NCI-H1694 treated with DMSO at 0.1 percent for 48 hours (cell line): ENCODE data around the gene CASTOR1.

Experiments
- DNase-seq: peaks from one replicate; lab custom pipeline; 2025; lab: John Stamatoyannopoulos, UW

Gene CASTOR1

DNA sequence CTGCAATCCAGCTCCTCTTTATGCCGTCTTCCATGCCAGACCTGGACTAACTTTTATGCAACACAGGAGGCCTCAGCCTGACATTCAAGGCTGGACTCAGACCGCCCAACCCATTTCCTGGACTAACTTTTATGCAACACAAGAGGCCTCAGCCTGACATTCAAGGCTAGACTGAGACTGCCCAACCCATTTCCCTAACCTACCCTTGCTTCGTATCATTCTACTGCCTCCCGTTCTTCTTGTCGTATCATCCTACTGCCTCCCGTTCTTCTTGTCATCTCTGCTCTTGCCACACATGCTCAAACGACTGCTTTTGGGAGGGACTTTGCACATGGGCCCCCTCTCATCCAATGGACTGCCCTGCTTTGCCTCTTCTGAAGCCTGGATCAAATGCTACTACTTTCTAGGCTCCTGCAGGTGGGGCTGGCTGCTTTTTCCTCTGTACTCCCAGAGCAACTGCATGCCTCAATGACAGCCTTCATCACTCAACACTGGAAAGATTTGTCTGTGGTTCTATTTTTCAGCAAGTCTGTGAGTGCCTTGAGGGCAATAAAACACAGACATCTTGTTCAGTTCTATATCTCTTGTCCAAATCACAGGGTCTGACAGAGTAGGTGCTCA is 29.6 kb upstream of the CASTOR1 start:
- no peak for DNase-seq

GRCh38 chr22:30317778-30318177 is 28.5 kb upstream of the CASTOR1 start:
- no peak for DNase-seq

DNA sequence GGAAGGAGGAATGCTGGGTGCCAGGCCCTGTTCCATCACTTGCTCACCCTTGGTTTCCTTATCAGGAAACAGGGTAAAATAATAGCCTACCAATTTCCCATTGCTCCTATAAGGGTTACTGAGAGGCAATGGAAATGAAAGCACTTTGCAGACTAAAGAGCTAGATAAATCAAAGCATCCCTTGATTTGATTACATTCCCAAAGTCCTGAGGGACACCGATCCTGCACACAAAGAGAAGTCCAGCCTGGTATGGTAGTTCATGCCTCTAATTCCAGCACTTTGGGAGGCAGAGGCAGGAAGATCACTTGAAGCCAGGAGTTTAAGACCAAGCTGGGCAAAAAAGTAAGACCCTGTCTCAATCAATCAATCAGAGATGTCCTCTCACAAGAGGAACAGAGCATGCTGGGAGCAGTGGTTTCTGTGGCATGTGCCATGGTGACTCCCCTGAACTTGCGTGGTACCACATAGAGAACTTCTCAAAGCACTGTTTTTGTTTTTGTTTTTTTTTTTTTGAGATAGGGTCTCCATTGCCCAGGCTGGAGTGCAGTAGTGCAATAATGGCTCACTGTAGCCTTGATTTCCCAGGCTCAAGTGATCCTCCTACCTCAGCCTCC is 26.8 kb upstream of the CASTOR1 start:
- no peak for DNase-seq

- no peak for DNase-seq
These were observed 25.6 kb upstream of the CASTOR1 start for GRCh38 chr22:30314915-30315314.

- no peak for DNase-seq
These were observed 24.4 kb upstream of the CASTOR1 start for GRCh38 chr22:30313527-30314363.

GRCh38 chr22:30312053-30312452 is 22.7 kb upstream of the CASTOR1 start:
- DNase-seq, result no peak

DNA sequence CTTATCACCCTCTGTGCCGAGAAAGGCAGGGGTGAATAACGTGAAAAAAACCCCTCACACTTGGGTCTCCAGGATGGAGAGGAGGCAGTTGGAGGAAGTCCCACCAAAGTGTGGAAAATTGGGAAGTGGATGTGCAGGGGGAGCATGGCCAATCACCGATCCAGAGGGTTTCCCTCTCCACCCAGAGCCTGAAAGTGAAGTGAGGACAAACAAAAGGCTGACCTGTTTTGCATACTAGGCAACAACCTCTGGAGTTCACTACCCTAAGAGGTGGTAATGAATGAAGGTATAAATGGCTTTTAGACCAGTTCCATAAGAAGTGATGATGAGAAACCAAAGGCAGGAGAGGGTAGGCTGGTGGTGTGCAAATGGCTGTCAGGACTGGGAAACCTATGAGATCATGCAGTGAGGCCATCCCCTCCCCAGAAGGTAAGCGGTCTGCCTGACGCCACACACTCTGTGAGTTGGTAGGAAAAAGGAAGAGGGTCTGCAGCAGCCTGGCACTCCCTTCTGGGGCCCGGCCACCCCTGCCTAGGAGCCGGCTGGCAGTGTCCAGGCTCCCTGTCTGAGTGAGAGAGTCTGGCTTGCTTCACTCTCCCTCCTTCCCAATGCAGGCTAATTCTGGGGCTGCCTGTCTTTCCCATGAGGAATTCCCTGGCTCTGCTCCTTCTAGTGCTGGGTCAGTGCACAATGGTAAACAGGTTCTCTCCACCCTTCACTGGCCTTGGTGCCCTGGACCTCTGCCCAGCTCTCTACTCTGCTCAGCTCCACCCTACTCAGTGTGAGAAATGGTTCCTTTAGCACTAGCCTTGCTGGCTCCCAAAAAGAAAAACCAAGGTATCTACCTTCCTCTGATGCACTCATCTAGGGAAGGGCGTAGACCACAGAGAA is 21.8 kb upstream of the CASTOR1 start:
- no peak for DNase-seq

DNA sequence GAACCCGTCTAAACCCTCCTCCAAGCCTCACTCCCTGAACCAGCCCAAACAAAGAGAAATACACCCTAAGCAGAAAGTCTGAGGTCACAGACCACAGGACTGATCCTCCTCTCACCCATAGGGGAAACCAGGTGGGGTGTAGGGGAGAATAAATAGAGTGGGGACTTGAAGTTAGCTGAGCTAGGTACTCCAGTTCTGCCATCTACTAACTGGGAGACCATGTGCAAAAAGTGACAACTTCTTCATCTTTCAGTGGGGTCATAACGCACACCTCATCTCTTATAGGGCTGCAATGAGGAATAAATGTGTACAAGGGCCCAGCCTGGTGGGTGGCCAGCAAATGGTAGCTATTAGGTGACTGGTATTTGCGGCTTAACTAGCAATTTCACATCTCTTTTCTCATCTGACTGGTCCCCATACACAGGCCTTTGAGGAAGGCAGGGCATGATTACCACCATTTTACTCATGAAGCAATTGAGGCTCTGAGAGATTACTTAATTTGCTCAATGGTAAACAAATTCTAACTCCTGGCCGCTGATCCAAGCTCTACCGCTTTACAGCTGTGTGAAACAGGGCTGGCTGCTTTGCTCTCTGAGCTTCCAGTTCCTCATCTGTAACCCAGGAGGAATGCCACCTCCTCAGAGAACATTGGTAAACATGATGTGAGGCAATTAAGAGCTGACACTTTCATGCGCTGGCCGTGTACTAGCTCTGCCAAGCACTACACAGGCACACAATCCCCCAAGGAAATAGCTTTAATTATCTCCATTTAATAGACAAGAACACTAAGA is 20.8 kb upstream of the CASTOR1 start:
- DNase-seq, result no peak

DNA sequence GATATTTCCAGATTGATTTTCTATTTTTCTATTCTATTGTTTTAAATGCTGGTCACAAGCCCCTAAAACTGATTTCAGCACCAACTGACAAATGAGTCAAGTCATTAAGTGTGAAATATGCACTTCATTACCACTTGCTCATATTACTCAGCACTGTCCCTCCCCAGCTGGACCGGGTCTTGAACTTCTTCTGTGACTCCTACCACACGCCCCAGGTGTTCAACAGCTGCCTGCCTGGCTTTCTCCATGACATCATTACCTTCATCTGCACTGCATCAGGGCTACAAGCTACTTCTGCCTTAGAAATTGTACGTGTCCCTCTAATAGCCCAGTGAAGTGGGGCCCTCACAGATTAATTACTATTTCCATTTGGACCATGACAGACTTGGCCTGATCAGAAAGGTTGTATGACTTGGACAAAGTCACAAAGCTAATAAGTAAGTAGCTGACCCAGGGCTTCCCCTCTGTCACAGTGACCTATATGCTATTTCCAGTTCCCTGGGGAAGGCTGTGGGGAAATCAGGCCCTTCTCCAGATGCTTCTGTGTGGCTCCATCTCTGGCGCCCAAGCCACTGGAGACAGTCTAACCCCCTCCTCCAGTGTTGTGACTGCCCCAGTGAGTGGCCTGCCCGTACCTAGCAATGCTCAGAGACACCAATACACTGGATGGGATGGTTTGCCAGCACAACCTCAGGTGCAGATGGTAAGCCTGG is 19.4 kb upstream of the CASTOR1 start:
- no peak for DNase-seq

GRCh38 chr22:30308093-30308492 is 18.8 kb upstream of the CASTOR1 start:
- no peak for DNase-seq

GRCh38 chr22:30307041-30307574 is 17.8 kb upstream of the CASTOR1 start:
- no peak for DNase-seq

- DNase-seq, result no peak
These were observed 17.3 kb upstream of the CASTOR1 start for GRCh38 chr22:30306627-30307011.

GRCh38 chr22:30305906-30306626 is 16.8 kb upstream of the CASTOR1 start:
- DNase-seq, result no peak

GRCh38 chr22:30305519-30305905 is 16.2 kb upstream of the CASTOR1 start:
- no peak for DNase-seq

DNA sequence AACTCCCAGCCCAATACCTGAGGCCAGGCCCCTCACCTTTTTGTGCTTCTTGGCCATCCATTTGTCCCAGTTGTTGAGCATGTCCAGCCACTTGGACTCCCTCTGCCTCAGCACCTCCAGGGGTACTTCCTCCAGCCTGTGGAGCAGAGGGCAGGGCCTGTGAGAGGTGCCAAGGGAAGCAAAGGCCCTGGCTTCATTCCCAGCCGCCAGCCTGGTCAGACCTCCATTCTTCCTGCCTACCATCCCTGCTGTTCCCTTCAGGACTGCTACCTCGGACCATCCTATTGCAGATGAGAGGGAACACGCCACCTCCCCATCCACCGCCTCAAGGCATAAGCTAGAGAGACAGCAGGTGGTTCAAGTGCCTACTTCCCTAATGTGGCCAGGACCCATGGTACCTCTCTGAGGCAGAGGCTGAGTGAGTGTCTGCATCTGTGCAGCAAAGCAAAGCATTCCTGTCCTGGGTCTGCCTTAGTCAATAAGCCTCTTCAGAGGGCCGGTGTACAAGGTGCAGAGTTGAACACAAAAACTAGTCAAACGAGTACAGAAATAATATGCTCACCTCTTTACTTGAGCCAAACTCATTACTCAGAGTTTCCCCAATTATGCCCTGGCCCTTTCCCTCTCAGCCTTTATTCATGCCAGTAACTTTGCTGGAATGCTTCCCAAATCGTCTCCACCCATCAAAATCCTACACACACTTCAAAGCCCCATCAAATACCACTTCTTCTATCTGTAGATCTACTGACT is 15.4 kb upstream of the CASTOR1 start:
- DNase-seq, result no peak

DNA sequence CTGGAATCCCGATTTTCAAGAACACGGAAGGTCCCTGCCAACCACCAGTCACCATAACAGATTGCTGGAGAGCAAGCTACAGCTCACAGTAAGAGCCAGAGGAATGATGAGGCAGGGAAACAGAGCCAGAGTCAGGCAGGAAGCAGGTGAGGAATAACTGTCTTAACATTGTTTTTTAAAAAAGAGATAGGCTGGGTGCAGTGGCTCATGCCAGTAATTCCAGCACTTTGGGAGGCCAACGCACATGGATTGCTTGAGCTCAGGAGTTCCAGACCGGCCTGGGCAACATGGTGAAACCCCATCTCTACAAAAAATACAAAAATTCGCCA is 13.5 kb upstream of the CASTOR1 start:
- no peak for DNase-seq

DNA sequence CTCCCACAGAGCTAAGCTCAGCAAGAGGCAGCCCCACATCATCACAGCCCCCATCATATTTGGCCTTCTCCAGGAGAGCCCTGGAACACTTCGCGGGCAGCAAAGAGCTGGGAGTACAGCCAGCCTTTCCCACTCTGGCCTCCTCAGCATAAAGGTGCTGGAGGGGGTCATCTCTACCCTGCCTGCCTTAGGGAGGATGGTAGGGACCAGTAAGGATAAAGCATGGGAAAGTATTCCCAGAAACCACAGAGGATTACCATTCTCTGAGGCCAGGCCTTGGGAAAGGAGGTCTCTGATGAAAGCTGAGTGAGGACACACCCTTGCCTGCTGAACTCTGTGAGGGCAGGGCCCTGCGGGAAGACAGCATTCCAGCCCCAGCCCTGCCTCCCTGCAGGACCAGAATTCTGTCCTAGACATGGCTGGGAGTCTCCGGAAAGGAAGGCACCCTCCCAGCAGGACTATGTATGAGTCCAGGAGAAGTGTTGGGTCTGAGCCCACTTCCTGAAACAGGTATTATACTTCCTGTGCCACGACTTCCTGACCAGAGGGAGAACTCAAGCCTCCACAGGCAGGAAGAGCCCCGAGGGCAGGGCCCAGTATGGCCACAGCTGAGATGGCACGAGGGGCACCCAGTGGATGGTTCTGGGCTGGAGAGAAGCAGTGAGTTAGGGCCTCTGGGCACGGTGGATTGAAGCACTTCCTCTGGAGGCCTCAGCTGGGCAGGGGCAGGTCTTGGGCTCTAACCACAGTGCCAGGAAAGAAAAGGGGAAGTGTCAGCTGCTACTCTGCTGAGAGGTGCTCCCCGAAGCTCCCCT is 12.9 kb upstream of the CASTOR1 start:
- DNase-seq, result no peak

DNA sequence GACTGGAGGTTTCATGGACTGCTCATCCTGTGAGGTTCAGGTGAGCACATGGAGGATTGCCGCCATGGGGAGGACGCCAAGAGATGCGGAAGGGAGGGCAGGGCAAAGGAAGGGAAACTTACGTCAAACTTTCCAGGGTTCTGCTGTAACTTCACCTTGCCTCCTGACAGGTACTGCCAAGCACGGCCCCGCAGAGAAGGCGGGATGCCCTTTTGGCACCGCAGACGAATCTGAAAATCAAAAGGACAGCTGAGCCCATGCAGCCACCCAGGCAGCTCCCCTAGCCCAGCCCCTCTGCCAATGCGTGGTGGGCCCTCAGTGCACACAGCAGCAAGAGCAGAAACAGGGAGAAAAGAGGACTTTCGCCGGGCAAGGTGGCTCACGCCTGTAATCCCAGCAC is 10.0 kb upstream of the CASTOR1 start:
- DNase-seq, result no peak
